ENCODE data around the gene HOXA3. TPM values are rescaled to one million over a fixed set of nuclear protein-coding genes. Genes with fewer than 3 reads are reported as not detected.

Gene HOXA3
- total RNA-seq, 4 donors from 2014 or later = 6.4 to 22.6 (median 10.3) TPM

DNA sequence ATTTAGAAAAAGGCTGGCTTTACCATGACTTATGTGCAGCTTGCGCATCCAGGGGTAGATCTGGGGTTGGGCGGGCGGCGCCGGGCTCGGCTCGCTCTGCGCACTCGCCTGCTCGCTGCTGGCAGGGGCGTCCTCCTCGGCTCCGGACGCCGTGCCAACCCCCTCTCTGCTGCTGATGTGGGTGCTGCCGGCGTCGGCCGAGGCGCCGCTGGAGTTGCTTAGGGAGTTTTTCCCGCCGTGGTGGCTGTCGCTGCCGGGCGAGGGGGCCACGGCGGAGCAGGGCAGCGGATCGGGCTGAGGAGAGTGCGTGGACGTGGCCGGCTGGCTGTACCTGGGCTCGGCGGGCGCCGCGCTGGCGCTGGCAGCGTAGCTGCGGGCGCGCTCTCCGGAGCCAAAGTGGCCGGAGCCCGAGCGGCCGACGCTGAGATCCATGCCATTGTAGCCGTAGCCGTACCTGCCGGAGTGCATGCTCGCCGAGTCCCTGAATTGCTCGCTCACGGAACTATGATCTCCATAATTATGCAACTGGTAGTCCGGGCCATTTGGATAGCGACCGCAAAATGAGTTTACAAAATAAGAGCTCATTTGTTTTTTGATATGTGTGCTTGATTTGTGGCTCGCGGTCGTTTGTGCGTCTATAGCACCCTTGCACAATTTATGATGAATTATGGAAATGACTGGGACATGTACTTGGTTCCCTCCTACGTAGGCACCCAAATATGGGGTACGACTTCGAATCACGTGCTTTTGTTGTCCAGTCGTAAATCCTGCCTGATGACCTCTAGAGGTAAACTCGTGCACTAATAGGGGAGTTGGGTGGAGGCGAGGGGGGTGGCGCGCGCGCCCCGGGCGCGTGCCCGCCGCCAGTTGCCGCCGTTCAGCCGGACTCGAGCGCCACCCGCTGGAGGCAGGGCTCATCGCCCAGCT is 9.1 kb downstream of the HOXA3 start, which contains the start of gene HOXA5:
TSS of gene HOXA5 (minus strand) at position 659 of the 927 bp plus-strand sequence. CDS start at position 585, 74 bp downstream.
- ATAC-seq = peak; percentile 91
- peak within 1 kb of the TSS; percentile 90 to 100 (median 98) for H3K27ac ChIP-seq
- peak within 1 kb of the TSS; percentile 94 to 98 for H3K4me3 ChIP-seq
- TF ChIP-seq POLR2AphosphoS5 (IDR thresholded peaks at IDR 0.05) = peak; percentile 98
- TF ChIP-seq EP300 (IDR thresholded peaks at IDR 0.05) = peak; percentile 22
- TF ChIP-seq POLR2A (IDR thresholded peaks at IDR 0.05) = peak; percentile 68 to 78
- TF ChIP-seq, protein P1, sequence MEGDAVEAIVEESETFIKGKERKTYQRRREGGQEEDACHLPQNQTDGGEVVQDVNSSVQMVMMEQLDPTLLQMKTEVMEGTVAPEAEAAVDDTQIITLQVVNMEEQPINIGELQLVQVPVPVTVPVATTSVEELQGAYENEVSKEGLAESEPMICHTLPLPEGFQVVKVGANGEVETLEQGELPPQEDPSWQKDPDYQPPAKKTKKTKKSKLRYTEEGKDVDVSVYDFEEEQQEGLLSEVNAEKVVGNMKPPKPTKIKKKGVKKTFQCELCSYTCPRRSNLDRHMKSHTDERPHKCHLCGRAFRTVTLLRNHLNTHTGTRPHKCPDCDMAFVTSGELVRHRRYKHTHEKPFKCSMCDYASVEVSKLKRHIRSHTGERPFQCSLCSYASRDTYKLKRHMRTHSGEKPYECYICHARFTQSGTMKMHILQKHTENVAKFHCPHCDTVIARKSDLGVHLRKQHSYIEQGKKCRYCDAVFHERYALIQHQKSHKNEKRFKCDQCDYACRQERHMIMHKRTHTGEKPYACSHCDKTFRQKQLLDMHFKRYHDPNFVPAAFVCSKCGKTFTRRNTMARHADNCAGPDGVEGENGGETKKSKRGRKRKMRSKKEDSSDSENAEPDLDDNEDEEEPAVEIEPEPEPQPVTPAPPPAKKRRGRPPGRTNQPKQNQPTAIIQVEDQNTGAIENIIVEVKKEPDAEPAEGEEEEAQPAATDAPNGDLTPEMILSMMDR (IDR thresholded peaks at IDR 0.05) = peak; percentile 93 to 99 (median 98)
- H3K4me1 ChIP-seq = peaks cover 0 to 47% (median 0%) of the 10 kb centered on the region in 3 donors
- peaks cover 19% of the 10 kb centered on the region for H3K27me3 ChIP-seq
- H3K9me3 ChIP-seq = no peaks in the 10 kb centered on the region
- no peaks in the 10 kb centered on the region for H3K36me3 ChIP-seq
- 6 to 13% methylated on average over 14 to 21 of the region's 86 CpGs for WGBS, 2 donors (ENCODE audit: low coverage in 1 of 2)

DNA sequence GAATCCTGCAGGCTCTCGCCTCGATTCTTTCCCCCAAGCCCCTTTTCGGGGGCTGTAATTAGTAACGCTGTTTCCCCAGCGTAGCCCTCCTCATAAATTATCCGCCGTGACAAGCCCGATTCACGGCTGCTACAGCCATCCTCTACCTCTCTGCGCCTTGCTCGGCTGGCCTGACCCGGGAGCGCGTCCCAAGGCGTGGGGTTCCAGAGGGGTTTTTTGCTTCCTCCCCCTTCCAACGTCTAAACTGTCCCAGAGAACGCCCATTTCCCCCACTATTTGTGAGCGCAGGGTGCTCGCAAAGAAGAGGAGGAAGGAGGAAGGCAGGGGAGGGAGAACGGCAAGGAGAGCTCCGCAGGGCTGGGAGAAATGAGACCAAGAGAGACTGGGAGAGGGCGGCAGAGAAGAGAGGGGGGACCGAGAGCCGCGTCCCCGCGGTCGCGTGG is 9.8 kb downstream of the HOXA3 start:
- TF ChIP-seq, protein P1 (IDR thresholded peaks at IDR 0.05) = no peak
- no peak for TF ChIP-seq EP300 (IDR thresholded peaks at IDR 0.05)
- Histone ChIP-seq H3K4me1 (peaks cover 0 to 47% (median 0%) of the 10 kb centered on the region in 3 donors), H3K4me3 (peak overlapping the region; percentile 94 to 98), H3K27me3 (peaks cover 12% of the 10 kb centered on the region), H3K27ac (peak overlapping the region; percentile 90 to 100 (median 98)), H3K36me3 (no peaks in the 10 kb centered on the region), H3K9me3 (no peaks in the 10 kb centered on the region)
- 0 to 3% methylated on average over 7 to 24 of the region's 29 CpGs for WGBS, 2 donors (ENCODE audit: low coverage in 1 of 2)
- no peak for ATAC-seq

DNA sequence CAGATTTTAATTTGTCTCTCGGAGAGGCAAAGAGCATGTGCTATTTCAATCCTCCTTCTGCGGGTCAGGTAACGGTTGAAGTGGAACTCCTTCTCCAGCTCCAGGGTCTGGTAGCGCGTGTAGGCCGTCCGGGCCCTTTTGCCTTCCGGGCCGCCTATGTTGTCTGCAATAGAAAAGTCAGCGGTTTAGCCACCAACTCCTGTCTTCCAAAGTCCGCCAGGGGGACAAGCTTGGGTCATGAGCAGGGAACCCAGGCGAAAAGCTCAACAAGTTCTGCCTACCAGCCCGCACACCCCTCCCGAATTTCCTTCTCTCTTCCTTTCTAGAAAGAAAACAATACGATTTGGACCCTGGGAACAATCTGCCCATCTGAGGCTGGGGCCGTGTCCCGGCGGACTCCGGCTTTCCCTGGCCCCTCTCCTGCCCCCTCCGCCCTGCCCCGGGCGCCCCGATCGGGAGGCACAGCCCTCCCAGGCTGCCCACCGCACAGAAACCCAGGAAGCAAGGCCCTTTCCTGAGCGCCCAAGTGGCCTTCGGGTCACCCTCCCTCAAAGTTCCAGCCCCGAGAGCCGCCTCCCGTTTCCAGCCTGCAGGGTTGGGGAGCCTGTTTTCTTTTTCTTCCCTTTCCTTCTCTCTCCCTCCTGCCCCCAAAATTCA is 10.3 kb downstream of the HOXA3 start:
- Histone ChIP-seq H3K4me1 (peaks cover under 1 to 52% (median under 1%) of the 10 kb centered on the region in 3 donors), H3K9me3 (no peaks in the 10 kb centered on the region), H3K27ac (peak overlapping the region; percentile 90 to 100 (median 98)), H3K36me3 (no peaks in the 10 kb centered on the region), H3K4me3 (peak overlapping the region; percentile 94 to 98), H3K27me3 (peaks cover 7% of the 10 kb centered on the region)
- 13 to 14% methylated on average over 2 to 22 of the region's 30 CpGs for WGBS, 2 donors (ENCODE audit: low coverage in 1 of 2)
- TF ChIP-seq EP300 (IDR thresholded peaks at IDR 0.05) (no peak), POLR2AphosphoS5 (IDR thresholded peaks at IDR 0.05) (peak; percentile 10), POLR2A (IDR thresholded peaks at IDR 0.05) (peak in 1 of 2 donors; percentile 20)
- TF ChIP-seq, protein P1 (IDR thresholded peaks at IDR 0.05) = peak in 3 of 4 experiments; percentile 44 to 51 (median 51)
- ATAC-seq = no peak

DNA sequence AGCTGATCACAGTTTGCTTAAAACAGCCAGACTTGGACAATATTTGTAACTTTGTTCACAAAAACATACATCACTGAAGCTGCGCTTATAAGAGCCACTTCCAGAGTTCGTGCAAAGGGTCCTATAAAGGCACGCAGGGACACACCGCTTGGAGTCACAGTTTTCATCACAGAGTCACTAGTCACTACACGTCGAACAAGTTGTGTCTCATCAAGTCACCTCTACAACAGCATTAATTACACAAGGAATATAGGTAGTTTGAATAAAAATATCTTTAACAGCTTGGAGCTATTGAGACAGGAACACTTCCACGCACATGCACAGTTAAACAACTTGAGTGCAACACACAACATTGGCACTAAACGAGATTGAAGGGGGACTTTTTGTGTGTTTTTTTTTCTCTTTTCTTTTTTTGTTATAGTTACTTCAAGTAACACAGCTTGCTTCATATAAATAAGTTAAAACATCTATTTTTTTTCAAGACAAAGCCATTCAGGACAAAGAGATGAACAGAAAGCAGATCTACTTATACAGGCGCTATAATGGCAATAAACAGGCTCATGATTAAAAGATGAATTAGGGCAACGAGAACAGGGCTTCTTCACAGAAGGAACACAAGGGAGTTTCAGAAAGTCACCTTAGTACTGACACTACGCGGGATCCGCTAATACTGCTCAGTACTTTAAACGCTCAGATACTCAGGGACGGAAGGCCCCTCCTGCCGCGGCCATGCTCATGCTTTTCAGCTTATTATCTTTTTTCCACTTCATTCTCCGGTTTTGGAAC is 11.1 kb downstream of the HOXA3 start:
- WGBS, 2 donors (ENCODE audit: low coverage in 1 of 2) = 33 to 41% methylated on average over 18 of the region's 18 CpGs
- H3K27ac ChIP-seq = peak overlapping the region; percentile 90 to 100 (median 98)
- no peak for TF ChIP-seq POLR2A (IDR thresholded peaks at IDR 0.05)
- TF ChIP-seq, protein P1 (IDR thresholded peaks at IDR 0.05) = no peak
- no peak for TF ChIP-seq EP300 (IDR thresholded peaks at IDR 0.05)
- no peak for TF ChIP-seq POLR2AphosphoS5 (IDR thresholded peaks at IDR 0.05)
- peak overlapping the region; percentile 94 to 98 for H3K4me3 ChIP-seq
- no peak for ATAC-seq
- H3K4me1 ChIP-seq = peaks cover 5 to 59% (median 6%) of the 10 kb centered on the region in 3 donors
- no peaks in the 10 kb centered on the region for H3K9me3 ChIP-seq
- no peaks in the 10 kb centered on the region for H3K36me3 ChIP-seq
- H3K27me3 ChIP-seq = peaks cover 6% of the 10 kb centered on the region

Data from gastroesophageal sphincter (tissue), 4 donors.